GM23248 (cell line): Measurements from ENCODE around the gene CARM1.

ENCODE experiments used
- EZH2 ChIP-seq: fragments of 200-600 bp; sonication (generic); IDR thresholded peaks from 2 replicates; pipeline ENCODE4 v1.6.1; 2018; ENCODE audit warnings: antibody characterized with exemption, mild to moderate bottlenecking; ENCODE audit not compliant: insufficient read depth, poor library complexity, severe bottlenecking
- EZH2phosphoT487 ChIP-seq: fragments of 200-600 bp; sonication (generic); IDR thresholded peaks from 2 replicates; pipeline ENCODE4 v1.6.1; 2018; ENCODE audit warnings: antibody characterized with exemption, moderate library complexity, mild to moderate bottlenecking, low read depth; ENCODE audit not compliant: insufficient read depth

DNA sequence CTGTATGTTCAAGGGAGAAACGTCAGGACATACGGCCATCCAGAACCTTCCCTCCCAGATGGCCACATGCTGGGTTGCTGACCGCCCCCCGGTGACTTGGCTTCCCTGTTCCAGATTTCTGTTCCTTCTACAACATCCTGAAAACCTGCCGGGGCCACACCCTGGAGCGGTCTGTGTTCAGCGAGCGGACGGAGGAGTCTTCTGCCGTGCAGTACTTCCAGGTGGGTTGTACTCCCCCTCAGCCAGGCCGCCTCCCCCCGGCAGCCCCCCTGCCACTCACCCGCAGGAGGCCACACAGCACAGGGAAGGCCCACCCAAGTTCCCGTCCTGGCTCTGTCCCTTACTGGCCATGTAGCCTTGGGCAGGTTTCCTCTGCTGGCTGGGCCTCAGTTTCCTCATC lies 36.6 kb downstream of the CARM1 start:
- TF ChIP-seq EZH2phosphoT487 (no peak), EZH2 (no peak)
